HEK293 (cell line): ENCODE data around the gene AATF.

Experiments
- BCL11A ChIP-seq: fragments of 450-650 bp; formaldehyde crosslinking; IDR thresholded peaks from 2 replicates; pipeline ENCODE4 v1.5.1; 2016; ENCODE audit warnings: low read depth, missing biosample characterization, missing genetic modification characterization
- KLF1 ChIP-seq: fragments of 450-650 bp; formaldehyde crosslinking; IDR thresholded peaks from 2 replicates; pipeline ENCODE4 v1.5.1; 2016; ENCODE audit warnings: missing biosample characterization, missing genetic modification characterization
- REST ChIP-seq: fragments of 450-650 bp; formaldehyde crosslinking; IDR thresholded peaks from 2 replicates; pipeline ENCODE4 v1.5.1; 2016; ENCODE audit warnings: missing biosample characterization, missing genetic modification characterization
- TCF7L2 ChIP-seq: IDR thresholded peaks from 2 replicates; pipeline ENCODE4 v1.6.1; 2011; ENCODE audit warnings: low read depth, mild to moderate bottlenecking, inconsistent platforms, low read length, moderate library complexity, borderline replicate concordance
- YY1 ChIP-seq: fragments of 450-650 bp; formaldehyde crosslinking; IDR thresholded peaks from 2 replicates; pipeline ENCODE4 v1.5.1; 2018; ENCODE audit warnings: missing biosample characterization, missing genetic modification characterization
- ZFHX2 ChIP-seq: fragments of 450-650 bp; formaldehyde crosslinking; conservative IDR thresholded peaks from 2 replicates; pipeline ENCODE4 v1.5.1; 2016; ENCODE audit warnings: missing biosample characterization, missing genetic modification characterization
- ZNF280C ChIP-seq: fragments of 450-650 bp; formaldehyde crosslinking; IDR thresholded peaks from 2 replicates; pipeline ENCODE4 v1.5.1; 2016; ENCODE audit warnings: missing biosample characterization, missing genetic modification characterization
- ZNF324 ChIP-seq: fragments of 450-650 bp; formaldehyde crosslinking; IDR thresholded peaks from 2 replicates; pipeline ENCODE4 v1.5.1; 2016; ENCODE audit warnings: missing biosample characterization, missing genetic modification characterization
- ZNF473 ChIP-seq: fragments of 450-650 bp; formaldehyde crosslinking; IDR thresholded peaks from 2 replicates; pipeline ENCODE4 v1.5.1; 2017; ENCODE audit warnings: missing biosample characterization, missing genetic modification characterization
- TF ChIP-seq, protein P1 (sequence below): fragments of 450-650 bp; formaldehyde crosslinking; IDR thresholded peaks from 2 replicates; pipeline ENCODE4 v1.5.1; 2016; ENCODE audit warnings: missing biosample characterization, missing genetic modification characterization
- TF ChIP-seq, protein P2 (sequence below): fragments of 450-650 bp; formaldehyde crosslinking; IDR thresholded peaks from 2 replicates; pipeline ENCODE4 v1.5.1; 2016; ENCODE audit warnings: missing biosample characterization, missing genetic modification characterization

DNA sequence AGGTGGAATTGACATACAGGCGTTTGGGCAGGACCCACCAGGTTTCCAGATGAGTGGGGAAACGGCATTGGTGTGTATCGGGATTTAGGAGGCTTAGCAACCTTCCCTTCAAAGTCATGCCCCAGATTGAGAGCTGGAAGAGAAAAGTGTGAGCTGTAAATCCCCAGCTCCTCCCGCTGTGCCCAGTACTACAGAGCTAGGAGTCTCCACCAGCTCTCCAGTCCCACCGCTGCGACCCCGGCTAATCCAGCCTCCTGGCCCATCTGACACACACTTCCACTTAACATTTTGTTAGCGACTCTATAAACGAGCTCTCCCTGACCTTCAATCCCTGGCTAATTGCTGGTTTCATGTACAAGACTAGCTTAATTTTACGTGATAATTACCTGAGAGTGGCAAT is 41.3 kb upstream of the AATF start:
- TF ChIP-seq, protein P1, sequence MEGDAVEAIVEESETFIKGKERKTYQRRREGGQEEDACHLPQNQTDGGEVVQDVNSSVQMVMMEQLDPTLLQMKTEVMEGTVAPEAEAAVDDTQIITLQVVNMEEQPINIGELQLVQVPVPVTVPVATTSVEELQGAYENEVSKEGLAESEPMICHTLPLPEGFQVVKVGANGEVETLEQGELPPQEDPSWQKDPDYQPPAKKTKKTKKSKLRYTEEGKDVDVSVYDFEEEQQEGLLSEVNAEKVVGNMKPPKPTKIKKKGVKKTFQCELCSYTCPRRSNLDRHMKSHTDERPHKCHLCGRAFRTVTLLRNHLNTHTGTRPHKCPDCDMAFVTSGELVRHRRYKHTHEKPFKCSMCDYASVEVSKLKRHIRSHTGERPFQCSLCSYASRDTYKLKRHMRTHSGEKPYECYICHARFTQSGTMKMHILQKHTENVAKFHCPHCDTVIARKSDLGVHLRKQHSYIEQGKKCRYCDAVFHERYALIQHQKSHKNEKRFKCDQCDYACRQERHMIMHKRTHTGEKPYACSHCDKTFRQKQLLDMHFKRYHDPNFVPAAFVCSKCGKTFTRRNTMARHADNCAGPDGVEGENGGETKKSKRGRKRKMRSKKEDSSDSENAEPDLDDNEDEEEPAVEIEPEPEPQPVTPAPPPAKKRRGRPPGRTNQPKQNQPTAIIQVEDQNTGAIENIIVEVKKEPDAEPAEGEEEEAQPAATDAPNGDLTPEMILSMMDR (tag by site-specific recombination), result no peak
- no peak for TF ChIP-seq BCL11A (tag by site-specific recombination)
- no peak for TF ChIP-seq TCF7L2
- no peak for TF ChIP-seq YY1 (tag by site-specific recombination)
- TF ChIP-seq, protein P2, sequence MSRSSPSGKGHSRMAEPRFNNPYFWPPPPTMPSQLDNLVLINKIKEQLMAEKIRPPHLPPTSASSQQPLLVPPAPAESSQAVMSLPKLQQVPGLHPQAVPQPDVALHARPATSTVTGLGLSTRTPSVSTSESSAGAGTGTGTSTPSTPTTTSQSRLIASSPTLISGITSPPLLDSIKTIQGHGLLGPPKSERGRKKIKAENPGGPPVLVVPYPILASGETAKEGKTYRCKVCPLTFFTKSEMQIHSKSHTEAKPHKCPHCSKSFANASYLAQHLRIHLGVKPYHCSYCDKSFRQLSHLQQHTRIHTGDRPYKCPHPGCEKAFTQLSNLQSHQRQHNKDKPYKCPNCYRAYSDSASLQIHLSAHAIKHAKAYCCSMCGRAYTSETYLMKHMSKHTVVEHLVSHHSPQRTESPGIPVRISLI, result no peak
- TF ChIP-seq ZNF324 (tag by site-specific recombination), result no peak
- no peak for TF ChIP-seq ZNF280C
- TF ChIP-seq ZNF473 (tag by site-specific recombination), result no peak
- TF ChIP-seq REST (tag by site-specific recombination), result no peak
- TF ChIP-seq ZFHX2 (tag by site-specific recombination), result no peak
- TF ChIP-seq KLF1, result no peak
